HG03103 (cell line): ENCODE measurements around the gene SESN1.
A peak's percentile ranks its signal among the peaks of the same experiment; 100 is the strongest.
"Not testable (repeated sequence)": the region's sequence is repeated elsewhere in the genome, so short reads cannot be mapped to it uniquely, and the experiment has no call there.

Experiments used
- ATAC-seq: cut with Tn5 transposase; IDR thresholded peaks from one replicate; pipeline ENCODE4 v1.9.1; 2021; ENCODE audit warnings: low read depth; ENCODE audit not compliant: unreplicated experiment

SESN1 gene

GRCh38 chr6:109094416-109095035 lies at the start of gene SESN1:
Gene SESN1, minus strand, starts transcription at chr6:109094846. Its CDS starts 773 bp downstream, at chr6:109094073.
- peak; percentile 53 for ATAC-seq

GRCh38 chr6:109143191-109143590 lies 48.5 kb upstream of the SESN1 start:
- no peak for ATAC-seq

GRCh38 chr6:109142067-109142466 lies 47.4 kb upstream of the SESN1 start:
- not testable (repeated sequence) for ATAC-seq

GRCh38 chr6:109139109-109139508 lies 44.5 kb upstream of the SESN1 start:
- no peak for ATAC-seq

- ATAC-seq = not testable (repeated sequence)
These were observed 41.9 kb upstream of the SESN1 start for GRCh38 chr6:109136530-109136929.

GRCh38 chr6:109136039-109136438 lies 41.4 kb upstream of the SESN1 start:
- not testable (repeated sequence) for ATAC-seq

GRCh38 chr6:109135600-109135999 lies 41.0 kb upstream of the SESN1 start:
- not testable (repeated sequence) for ATAC-seq

GRCh38 chr6:109130065-109130464 lies 35.4 kb upstream of the SESN1 start:
- no peak for ATAC-seq

- ATAC-seq = no peak
These were observed 30.9 kb upstream of the SESN1 start for GRCh38 chr6:109125504-109125903.

- ATAC-seq = no peak
These were observed 29.6 kb upstream of the SESN1 start for GRCh38 chr6:109124219-109124618.

- no peak for ATAC-seq
These were observed 26.8 kb upstream of the SESN1 start for GRCh38 chr6:109121411-109121810.

GRCh38 chr6:109118871-109119354 lies 24.3 kb upstream of the SESN1 start:
- ATAC-seq = no peak

GRCh38 chr6:109118337-109118736 lies 23.7 kb upstream of the SESN1 start:
- ATAC-seq = no peak

- no peak for ATAC-seq
These were observed 22.8 kb upstream of the SESN1 start for GRCh38 chr6:109117346-109118035.

- not testable (repeated sequence) for ATAC-seq
These were observed 18.0 kb upstream of the SESN1 start for GRCh38 chr6:109112663-109113062.

GRCh38 chr6:109109663-109110062 lies 15.0 kb upstream of the SESN1 start:
- ATAC-seq = not testable (repeated sequence)

GRCh38 chr6:109105681-109106080 lies 11.0 kb upstream of the SESN1 start:
- ATAC-seq = no peak

- no peak for ATAC-seq
These were observed 9.9 kb upstream of the SESN1 start for GRCh38 chr6:109104512-109104911.

GRCh38 chr6:109103942-109104341 lies 9.3 kb upstream of the SESN1 start:
- ATAC-seq = no peak

- no peak for ATAC-seq
These were observed 8.1 kb upstream of the SESN1 start for GRCh38 chr6:109102762-109103161.

GRCh38 chr6:109097661-109098060 lies 3.0 kb upstream of the SESN1 start:
- ATAC-seq = no peak

- ATAC-seq = no peak
These were observed 1.6 kb upstream of the SESN1 start for GRCh38 chr6:109096208-109096607.
